Measurements from ENCODE around the gene EFNB2. TPM values are rescaled to one million over a fixed set of nuclear protein-coding genes. Genes with fewer than 3 reads are reported as not detected.

EFNB2 gene
- total and polyA plus RNA-seq, 2 of the 8 experiments (the other 6 are each of a cell fraction or from before 2014, with no cell fraction given), result 8.2 to 12.0 TPM

- no peak overlapping the region for H2AFZ ChIP-seq (ENCODE audit: low read length)
- H2BK12ac ChIP-seq (ENCODE audit: low read depth, low read length), result no peak overlapping the region
- no peaks in the 10 kb centered on the region for H3K23me2 ChIP-seq (ENCODE audit: low read depth, low read length)
- no peak overlapping the region for H2BK5ac ChIP-seq (ENCODE audit: low read depth, low read length)
- H4K8ac ChIP-seq (ENCODE audit: extremely low read depth, insufficient read depth, low read length), result no peak overlapping the region
- no peak overlapping the region for H2AK5ac ChIP-seq (ENCODE audit: low read depth, low read length)
- no peak overlapping the region for H3K27ac ChIP-seq (ENCODE audit: low read depth, low read length)
- H4K5ac ChIP-seq (ENCODE audit: insufficient read length, low read depth, low read length), result no peak overlapping the region
- FAIRE-seq (no peak), DNase-seq (ENCODE audit: low read depth in 1 of 2, low spot score in 2 of 2) (no peak)
- no peak overlapping the region for H4K91ac ChIP-seq (replicated peaks; ENCODE audit: insufficient read length, low read length)
- no peak overlapping the region for H3K56ac ChIP-seq (replicated peaks; ENCODE audit: insufficient read length, low read depth, low read length)
- H3K4me2 ChIP-seq (ENCODE audit: insufficient read depth in 1 of 2, low read depth in 2 of 2, low read length in 2 of 2), result no peak overlapping the region
- H3K36me3 ChIP-seq (ENCODE audit: control insufficient read depth in 2 of 4, insufficient read depth in 4 of 4, low read length in 3 of 4), result peaks cover 3 to 22% (median 15%) of the 10 kb centered on the region in 4 experiments; a peak in 6 of 8 replicates
- H3K9ac ChIP-seq (replicated peaks in 1 of 4; ENCODE audit: extremely low read depth in 1 of 4, low read depth in 3 of 4, low read length in 3 of 4), result no peak overlapping the region
- no peak overlapping the region for H3K4ac ChIP-seq (replicated peaks; ENCODE audit: insufficient read length, low read depth, low read length)
- no peak overlapping the region for H2BK120ac ChIP-seq (replicated peaks; ENCODE audit: low read depth, low read length)
- ChIA-PET CTCF (ENCODE audit: partially characterized antibody) (interaction anchor here (0.9 to 1.1 kb wide), 2 partner anchors 38 to 42 kb away, joined by 3 read pairs; no protein-coding TSS in a partner anchor), POLR2A (ENCODE audit: partially characterized antibody) (no interaction called here)
- no peak overlapping the region for H3K23ac ChIP-seq (ENCODE audit: insufficient read length)
- H4K20me1 ChIP-seq (replicated peaks in 1 of 2; ENCODE audit: control insufficient read depth in 1 of 2, insufficient read depth in 2 of 2, low read length in 2 of 2), result peaks cover 0 to 5% of the 10 kb centered on the region in 2 experiments
- H3K9me3 ChIP-seq (ENCODE audit: insufficient read depth in 2 of 2, low read depth in 1 of 2, low read length in 1 of 2), result no peaks in the 10 kb centered on the region
- H3K79me1 ChIP-seq (ENCODE audit: low read depth, low read length), result no peaks in the 10 kb centered on the region; the same call in 1 of the 2 replicates
- H3K79me2 ChIP-seq (ENCODE audit: control insufficient read depth in 1 of 2, insufficient read depth in 2 of 2, low read length in 2 of 2), result no peaks in the 10 kb centered on the region; a peak in 1 of 4 replicates
- H3K14ac ChIP-seq (ENCODE audit: insufficient read length), result no peak overlapping the region
- no peak overlapping the region for H2BK20ac ChIP-seq (ENCODE audit: low read length)
- no peaks in the 10 kb centered on the region for H3K27me3 ChIP-seq (replicated peaks in 1 of 4; ENCODE audit: control insufficient read depth in 3 of 4, extremely low read depth in 1 of 4, insufficient read depth in 3 of 4, low read length in 3 of 4)
- no peak overlapping the region for H3K4me3 ChIP-seq (ENCODE audit: extremely low read depth in 1 of 4, insufficient read depth in 2 of 4, low read depth in 3 of 4, low read length in 4 of 4)
- no peak overlapping the region for H2BK15ac ChIP-seq (ENCODE audit: low read length)
- H3K4me1 ChIP-seq (replicated peaks in 1 of 4; ENCODE audit: control insufficient read depth in 3 of 4, insufficient read depth in 4 of 4, low read length in 3 of 4), result peaks cover 0 to 14% (median 3%) of the 10 kb centered on the region in 4 experiments; a peak in 4 of 7 replicates
- H3K18ac ChIP-seq (ENCODE audit: extremely low read depth, low read length), result no peak overlapping the region
- no peak for TF ChIP-seq RXRA (IDR thresholded peaks at IDR 0.05; ENCODE audit: insufficient read depth, low read depth, low read length)
- no peak for TF ChIP-seq EP300 (IDR thresholded peaks at IDR 0.05; ENCODE audit: borderline replicate concordance in 1 of 2, low read depth in 2 of 2, low read length in 2 of 2)
- no peak for TF ChIP-seq TAF1 (IDR thresholded peaks at IDR 0.05; ENCODE audit: low read depth, low read length)
- no peak for TF ChIP-seq NANOG (IDR thresholded peaks at IDR 0.05; ENCODE audit: insufficient read depth, low read depth, low read length, poor library complexity, severe bottlenecking)
- no peak for TF ChIP-seq SIX5 (IDR thresholded peaks at IDR 0.05; ENCODE audit: low read depth, low read length)
- TF ChIP-seq CREB1 (IDR thresholded peaks at IDR 0.05), result no peak
- no peak for TF ChIP-seq SRF (IDR thresholded peaks at IDR 0.05; ENCODE audit: low read depth, low read length)
Observed at GRCh38 chr13:106494506-106494905, 41.0 kb downstream of the EFNB2 start.

All from H1 (cell line).